Right hindlimb (tissue), 1 donor: ENCODE data around the gene FAM111A.

Experiments
- DNase-seq: peaks from one replicate; pipeline ENCODE4 v3.0.0-alpha.2; 2018

FAM111A gene

GRCh38 chr11:59180168-59180776 is 37.6 kb downstream of the FAM111A start:
- no peak for DNase-seq

GRCh38 chr11:59180907-59181306 is 38.3 kb downstream of the FAM111A start:
- DNase-seq, result no peak

DNA sequence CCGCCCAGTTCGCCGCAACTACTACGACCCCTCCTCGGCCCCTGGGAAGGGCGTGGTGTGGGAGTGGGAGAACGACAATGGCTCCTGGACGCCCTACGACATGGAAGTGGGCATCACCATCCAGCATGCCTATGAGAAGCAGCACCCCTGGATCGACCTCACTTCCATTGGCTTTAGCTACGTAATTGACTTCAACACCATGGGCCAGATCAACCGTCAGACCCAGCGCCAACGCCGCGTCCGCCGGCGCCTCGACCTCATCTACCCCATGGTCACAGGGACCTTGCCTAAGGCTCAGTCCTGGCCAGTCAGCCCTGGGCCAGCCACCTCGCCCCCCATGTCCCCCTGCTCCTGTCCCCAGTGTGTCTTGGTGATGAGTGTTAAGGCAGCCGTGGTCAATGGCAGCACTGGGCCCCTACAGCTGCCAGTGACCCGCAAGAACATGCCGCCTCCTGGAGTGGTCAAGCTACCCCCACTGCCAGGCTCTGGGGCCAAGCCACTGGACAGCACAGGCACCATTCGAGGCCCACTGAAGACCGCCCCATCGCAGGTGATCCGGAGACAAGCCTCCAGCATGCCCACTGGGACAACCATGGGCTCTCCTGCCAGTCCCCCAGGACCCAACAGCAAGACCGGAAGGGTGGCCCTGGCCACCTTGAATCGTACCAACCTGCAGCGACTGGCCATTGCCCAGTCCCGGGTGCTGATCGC is 39.2 kb downstream of the FAM111A start:
- DNase-seq, result no peak

DNA sequence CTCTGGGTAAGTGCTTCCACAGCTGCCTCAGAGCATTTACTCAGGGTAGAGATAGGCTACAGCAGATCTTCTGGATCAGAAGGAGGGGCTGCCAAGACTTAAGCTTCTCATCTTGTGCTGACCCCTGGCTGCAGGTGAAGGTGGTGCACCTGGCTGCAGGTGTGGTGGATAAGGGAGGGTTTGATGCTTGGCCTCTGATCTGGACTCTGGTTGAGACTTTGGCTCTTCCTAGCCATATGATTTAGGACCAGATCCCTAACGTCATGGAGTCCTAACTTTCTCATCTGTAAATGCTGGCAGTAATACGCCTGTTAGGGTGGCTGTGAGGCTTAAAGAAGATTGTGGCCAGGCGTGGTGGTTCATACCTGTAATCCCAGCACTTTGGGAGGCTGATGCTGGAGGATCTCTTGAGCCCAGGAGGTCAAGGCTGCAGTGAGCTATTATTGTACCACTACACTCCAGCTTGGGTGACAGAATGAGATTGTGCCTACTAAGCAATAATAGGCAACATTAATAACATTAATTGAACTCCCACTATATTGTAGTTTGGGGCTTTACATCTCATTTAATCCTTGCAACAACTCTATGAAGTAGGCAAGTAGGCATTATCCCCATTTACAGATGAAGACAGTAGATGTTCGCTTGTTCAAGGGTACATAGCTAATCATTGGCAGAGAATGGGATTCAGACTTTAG is 39.9 kb downstream of the FAM111A start:
- DNase-seq, result no peak

DNA sequence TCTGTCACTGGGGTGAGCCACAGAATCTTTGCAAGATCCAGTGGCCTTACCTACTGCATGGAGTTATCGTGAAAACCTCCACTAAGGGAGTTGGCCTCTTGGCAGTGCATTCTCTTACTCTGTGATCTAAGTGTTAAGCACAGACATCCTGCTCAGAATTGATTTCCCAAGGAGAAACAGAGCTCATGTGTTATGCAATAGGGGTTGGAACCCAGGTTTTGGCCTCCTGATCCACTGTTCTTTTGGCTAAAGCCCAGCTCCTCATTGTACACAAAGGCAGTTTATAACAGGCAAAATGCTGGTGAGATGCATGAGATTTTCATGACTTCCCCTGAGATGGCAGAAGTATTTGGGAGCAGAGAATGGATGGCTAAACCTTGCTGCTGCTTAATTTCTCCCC is 41.1 kb downstream of the FAM111A start:
- no peak for DNase-seq

- no peak for DNase-seq
Measured at GRCh38 chr11:59184691-59185339, 42.2 kb downstream of the FAM111A start.

DNA sequence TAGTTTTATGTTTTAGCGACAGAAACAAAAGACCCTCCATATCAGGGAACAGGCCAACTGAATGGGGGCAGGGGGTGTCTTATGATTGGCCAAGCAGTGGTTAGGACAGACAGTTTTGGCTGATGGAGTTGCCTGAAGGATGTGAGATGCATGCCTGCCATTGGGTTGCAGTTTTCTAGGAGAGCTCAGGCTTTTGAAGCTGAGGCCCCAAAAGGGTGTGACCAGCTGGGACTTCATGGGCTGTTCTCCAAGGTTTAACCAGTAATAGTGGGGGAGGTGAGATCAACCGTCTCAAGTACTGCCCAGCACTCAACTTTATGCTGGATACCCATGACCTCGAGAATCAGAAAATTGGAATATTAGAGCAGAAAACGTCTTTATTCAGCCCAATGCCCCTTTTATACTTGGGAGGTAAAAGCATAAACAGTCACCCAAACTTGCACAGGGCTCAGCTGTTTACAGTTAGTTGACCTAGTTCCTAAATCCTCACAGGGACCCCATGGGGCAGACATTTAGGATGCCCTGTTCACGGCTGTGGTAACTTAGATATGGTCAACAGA is 42.8 kb downstream of the FAM111A start:
- DNase-seq, result no peak

DNA sequence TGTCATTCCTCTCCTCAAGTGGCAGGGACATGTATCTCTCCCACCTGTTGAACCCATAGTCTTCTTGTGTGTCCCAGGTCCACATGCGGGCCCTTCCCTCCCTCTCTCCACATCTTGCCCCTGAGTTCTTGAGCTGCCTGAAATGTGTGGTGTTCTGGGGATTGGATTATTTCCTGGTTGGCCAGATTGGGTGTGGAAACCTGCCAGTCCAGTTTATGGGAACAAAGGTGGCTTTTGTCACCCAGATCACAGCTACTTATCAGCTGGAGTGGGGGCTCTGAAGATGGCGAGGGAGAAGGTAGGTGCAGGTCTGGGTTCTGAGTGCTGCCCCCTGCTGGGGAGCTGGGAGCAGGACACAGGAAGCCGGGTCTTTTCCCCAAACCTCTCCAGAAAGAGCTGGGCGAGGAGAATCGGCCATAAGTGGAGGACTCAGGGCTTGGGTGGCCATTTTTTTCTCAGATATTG is 43.5 kb downstream of the FAM111A start:
- DNase-seq, result no peak

- DNase-seq, result no peak
Measured at GRCh38 chr11:59187035-59187434, 44.4 kb downstream of the FAM111A start.

- peak; percentile 84 for DNase-seq
Measured at GRCh38 chr11:59187587-59187986, 44.9 kb downstream of the FAM111A start.

DNA sequence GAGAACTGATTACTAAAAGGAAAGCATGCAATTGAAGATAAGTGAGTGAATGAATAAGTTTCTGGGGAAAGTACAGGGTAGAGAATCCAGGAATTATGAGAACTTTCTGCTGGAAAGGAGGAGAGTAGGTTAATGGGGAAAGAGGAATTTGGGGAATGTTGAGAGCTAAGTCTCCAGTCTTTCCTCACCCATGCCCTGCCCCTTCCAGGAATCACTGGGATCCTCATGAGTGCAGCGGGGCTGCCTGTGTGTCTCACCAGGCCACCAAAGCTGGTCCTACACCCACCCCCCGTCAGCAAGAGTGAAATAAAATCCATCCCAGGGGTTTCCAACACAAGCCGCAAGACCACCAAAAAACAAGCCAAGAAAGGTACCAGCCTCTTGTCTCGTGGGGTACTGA is 46.3 kb downstream of the FAM111A start:
- no peak for DNase-seq

DNA sequence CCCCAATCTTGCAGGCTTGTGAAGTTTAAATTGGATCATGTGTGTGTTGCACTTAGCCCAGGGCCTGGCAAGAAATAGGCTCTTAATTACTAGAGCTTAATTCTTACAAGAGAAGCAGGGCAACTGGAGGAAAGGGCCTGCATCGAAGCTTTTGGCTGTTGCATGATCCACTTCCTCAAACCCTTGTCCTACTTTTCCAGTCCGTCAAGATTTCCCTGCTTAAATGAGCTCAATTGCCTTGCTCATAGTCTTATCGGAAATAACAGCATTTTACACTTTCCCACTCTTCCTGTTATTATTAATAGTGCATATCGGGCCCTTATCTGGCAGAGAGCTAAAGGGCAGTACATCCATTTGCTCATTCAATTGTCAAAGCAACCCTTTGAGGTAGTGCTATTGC is 47.3 kb downstream of the FAM111A start:
- DNase-seq, result no peak

DNA sequence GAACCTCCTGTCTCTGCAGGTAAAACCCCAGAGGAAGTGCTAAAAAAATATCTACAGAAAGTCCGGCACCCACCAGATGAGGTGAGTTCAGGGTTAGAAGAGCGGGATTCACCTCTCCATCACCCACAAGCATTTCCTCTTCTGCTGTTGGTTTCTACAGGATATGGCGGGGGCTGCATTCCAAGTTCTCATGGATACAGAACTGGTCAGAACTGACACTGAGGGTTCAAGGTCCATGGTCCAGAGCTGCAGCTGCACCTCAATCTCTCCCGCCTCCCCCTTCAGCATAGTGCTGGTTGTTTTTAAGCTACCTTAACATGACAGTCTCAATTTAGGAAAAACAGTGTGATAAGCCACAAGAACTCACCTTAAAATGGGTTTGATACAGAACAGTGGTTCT is 48.4 kb downstream of the FAM111A start:
- no peak for DNase-seq

DNA sequence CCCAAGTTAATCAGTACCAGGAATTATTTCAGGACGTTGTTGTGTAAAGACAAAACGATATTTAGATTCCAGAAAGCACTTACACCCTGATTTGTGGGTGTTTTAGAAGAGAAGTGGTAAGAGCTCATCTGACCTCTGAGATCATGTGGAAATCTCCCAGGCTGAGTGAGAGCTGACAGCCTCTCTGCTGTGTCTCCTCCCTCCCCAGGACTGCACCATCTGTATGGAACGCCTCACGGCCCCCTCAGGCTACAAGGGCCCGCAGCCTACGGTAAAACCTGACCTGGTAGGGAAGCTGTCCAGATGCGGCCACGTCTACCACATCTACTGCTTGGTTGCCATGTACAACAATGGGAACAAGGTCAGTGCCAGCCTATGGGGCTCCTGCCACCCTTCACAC is 49.2 kb downstream of the FAM111A start:
- no peak for DNase-seq

GRCh38 chr11:59192446-59193020 is 49.9 kb downstream of the FAM111A start:
- DNase-seq, result no peak

GRCh38 chr11:59193587-59194130 is 51.0 kb downstream of the FAM111A start:
- peak; percentile 51 for DNase-seq

GRCh38 chr11:59195586-59195985 is 52.9 kb downstream of the FAM111A start:
- no peak for DNase-seq

DNA sequence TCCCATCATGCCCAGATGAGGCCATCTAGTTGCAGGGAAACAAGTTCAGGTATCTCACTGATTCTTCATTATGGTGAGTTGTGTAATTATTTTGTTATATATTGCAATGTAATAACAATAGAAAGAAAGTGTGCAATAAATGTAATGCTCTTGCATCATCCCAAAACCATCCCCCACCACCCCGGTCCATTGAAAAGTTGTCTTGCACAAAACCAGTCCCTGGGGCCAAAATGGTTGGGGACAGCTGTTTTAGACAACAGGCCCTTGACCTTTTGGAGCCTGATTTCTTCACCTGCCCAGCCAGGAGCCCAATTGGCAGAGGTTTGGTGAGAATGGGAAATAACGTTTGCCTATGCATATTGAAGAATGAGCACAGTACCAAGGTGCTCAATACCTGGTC is 54.1 kb downstream of the FAM111A start:
- no peak for DNase-seq

- DNase-seq, result peak; percentile 89
Measured at GRCh38 chr11:59197991-59198390, 55.3 kb downstream of the FAM111A start.

DNA sequence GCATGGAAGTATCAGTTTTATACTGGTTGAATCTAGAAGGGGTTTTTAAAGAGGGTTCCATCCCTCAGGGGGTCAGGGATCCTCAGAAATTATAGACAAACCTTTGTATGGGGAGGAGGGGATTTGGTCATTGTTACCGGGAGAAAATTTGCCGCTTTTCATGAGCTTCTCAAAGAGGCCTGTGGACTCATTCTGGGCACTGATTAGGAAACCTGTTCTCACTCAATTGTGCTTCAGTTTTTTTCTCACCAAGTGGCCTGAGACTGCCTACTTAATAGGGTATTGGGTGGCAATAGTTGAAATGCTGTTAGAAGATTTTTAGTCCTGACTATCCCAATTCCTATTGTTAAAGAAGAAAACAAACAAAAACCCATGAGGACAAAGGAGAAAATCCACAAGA is 56.1 kb downstream of the FAM111A start:
- DNase-seq, result no peak

GRCh38 chr11:59199546-59200422 is 57.1 kb downstream of the FAM111A start:
- DNase-seq, result no peak

- no peak for DNase-seq
Measured at GRCh38 chr11:59200423-59200746, 57.7 kb downstream of the FAM111A start.
